ENCODE data around the gene ICE2. TPM values are rescaled to one million over a fixed set of nuclear protein-coding genes. Genes with fewer than 3 reads are reported as not detected.

ICE2 gene
- total and polyA plus RNA-seq, 2 of the 8 experiments (the other 6 are each of a cell fraction or from before 2014, with no cell fraction given), result 40.0 to 87.3 TPM

GRCh38 chr15:60509470-60509869 is 30.5 kb upstream of the ICE2 start:
- CTCF ChIA-PET (ENCODE audit: partially characterized antibody), result interaction anchor here (0.6 to 5.3 kb wide), 14 partner anchors 10 to 407 kb away, joined by 3 to 103 read pairs (median 4); no protein-coding TSS in a partner anchor

More at GRCh38 chr15:60509470-60509869, 30.5 kb upstream of the ICE2 start:
- H3K23me2 ChIP-seq (ENCODE audit: low read depth, low read length), result no peaks in the 10 kb centered on the region
- peaks cover 0 to 12% (median 11%) of the 10 kb centered on the region in 4 experiments; a peak in 5 of 8 replicates for H3K36me3 ChIP-seq (ENCODE audit: control insufficient read depth in 2 of 4, insufficient read depth in 4 of 4, low read length in 3 of 4)
- no peaks in the 10 kb centered on the region for H3K27me3 ChIP-seq (replicated peaks in 1 of 4; ENCODE audit: control insufficient read depth in 3 of 4, extremely low read depth in 1 of 4, insufficient read depth in 3 of 4, low read length in 3 of 4)
- POLR2A ChIA-PET (ENCODE audit: partially characterized antibody), result no interaction called here
- peaks cover 0 to 3% (median 0%) of the 10 kb centered on the region in 4 experiments; a peak in 2 of 7 replicates for H3K4me1 ChIP-seq (replicated peaks in 1 of 4; ENCODE audit: control insufficient read depth in 3 of 4, insufficient read depth in 4 of 4, low read length in 3 of 4)
- no peak overlapping the region for H2BK20ac ChIP-seq (ENCODE audit: low read length)
- no peak overlapping the region for H4K5ac ChIP-seq (ENCODE audit: insufficient read length, low read depth, low read length)
- no peaks in the 10 kb centered on the region for H3K79me1 ChIP-seq (ENCODE audit: low read depth, low read length)
- no peak for TF ChIP-seq BCL11A (IDR thresholded peaks at IDR 0.05; ENCODE audit: low read depth in 2 of 2, low read length in 2 of 2)
- TF ChIP-seq CEBPB (IDR thresholded peaks at IDR 0.05; ENCODE audit: low read depth, low read length), result no peak
- no peak for TF ChIP-seq TCF12 (IDR thresholded peaks at IDR 0.05; ENCODE audit: low read depth, low read length)
- TF ChIP-seq, protein P1, sequence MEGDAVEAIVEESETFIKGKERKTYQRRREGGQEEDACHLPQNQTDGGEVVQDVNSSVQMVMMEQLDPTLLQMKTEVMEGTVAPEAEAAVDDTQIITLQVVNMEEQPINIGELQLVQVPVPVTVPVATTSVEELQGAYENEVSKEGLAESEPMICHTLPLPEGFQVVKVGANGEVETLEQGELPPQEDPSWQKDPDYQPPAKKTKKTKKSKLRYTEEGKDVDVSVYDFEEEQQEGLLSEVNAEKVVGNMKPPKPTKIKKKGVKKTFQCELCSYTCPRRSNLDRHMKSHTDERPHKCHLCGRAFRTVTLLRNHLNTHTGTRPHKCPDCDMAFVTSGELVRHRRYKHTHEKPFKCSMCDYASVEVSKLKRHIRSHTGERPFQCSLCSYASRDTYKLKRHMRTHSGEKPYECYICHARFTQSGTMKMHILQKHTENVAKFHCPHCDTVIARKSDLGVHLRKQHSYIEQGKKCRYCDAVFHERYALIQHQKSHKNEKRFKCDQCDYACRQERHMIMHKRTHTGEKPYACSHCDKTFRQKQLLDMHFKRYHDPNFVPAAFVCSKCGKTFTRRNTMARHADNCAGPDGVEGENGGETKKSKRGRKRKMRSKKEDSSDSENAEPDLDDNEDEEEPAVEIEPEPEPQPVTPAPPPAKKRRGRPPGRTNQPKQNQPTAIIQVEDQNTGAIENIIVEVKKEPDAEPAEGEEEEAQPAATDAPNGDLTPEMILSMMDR (IDR thresholded peaks at IDR 0.05; ENCODE audit: control extremely low read depth in 1 of 3, insufficient read depth in 1 of 3, low read depth in 1 of 3, low read length in 3 of 3), result no peak
- no peak for TF ChIP-seq CTBP2 (IDR thresholded peaks at IDR 0.05; ENCODE audit: borderline replicate concordance, insufficient read depth, insufficient read length, low read length)
- H4K8ac ChIP-seq (ENCODE audit: extremely low read depth, insufficient read depth, low read length), result no peak overlapping the region
- no peak overlapping the region for H2BK12ac ChIP-seq (ENCODE audit: low read depth, low read length)
- no peak overlapping the region for H3K56ac ChIP-seq (replicated peaks; ENCODE audit: insufficient read length, low read depth, low read length)
- H3K4ac ChIP-seq (replicated peaks; ENCODE audit: insufficient read length, low read depth, low read length), result no peak overlapping the region
- no peaks in the 10 kb centered on the region for H3K9me3 ChIP-seq (ENCODE audit: insufficient read depth in 2 of 2, low read depth in 1 of 2, low read length in 1 of 2)
- no peak overlapping the region for H2AK5ac ChIP-seq (ENCODE audit: low read depth, low read length)
- DNase-seq (ENCODE audit: low read depth in 1 of 2, low spot score in 2 of 2) (no peak), FAIRE-seq (no peak)
- no peak overlapping the region for H3K4me3 ChIP-seq (ENCODE audit: extremely low read depth in 1 of 4, insufficient read depth in 2 of 4, low read depth in 3 of 4, low read length in 4 of 4)
- H2BK15ac ChIP-seq (ENCODE audit: low read length), result no peak overlapping the region
- no peak overlapping the region for H3K14ac ChIP-seq (ENCODE audit: insufficient read length)
- H4K91ac ChIP-seq (replicated peaks; ENCODE audit: insufficient read length, low read length), result no peak overlapping the region
- H3K23ac ChIP-seq (ENCODE audit: insufficient read length), result no peak overlapping the region
- no peaks in the 10 kb centered on the region for H4K20me1 ChIP-seq (replicated peaks in 1 of 2; ENCODE audit: control insufficient read depth in 1 of 2, insufficient read depth in 2 of 2, low read length in 2 of 2)
- no peak overlapping the region for H3K27ac ChIP-seq (ENCODE audit: low read depth, low read length)
- no peak overlapping the region for H2AFZ ChIP-seq (ENCODE audit: low read length)
- H3K79me2 ChIP-seq (ENCODE audit: control insufficient read depth in 1 of 2, insufficient read depth in 2 of 2, low read length in 2 of 2), result no peaks in the 10 kb centered on the region
- H2BK5ac ChIP-seq (ENCODE audit: low read depth, low read length), result no peak overlapping the region
- 91% methylated on average over 3 of the region's 3 CpGs; no CpG with 5 or more reads in 1 of the 2 experiments for WGBS, 2 experiments (ENCODE audit: extremely low coverage in 1 of 2, insufficient coverage in 1 of 2, insufficient read length in 1 of 2, insufficient replicate concordance in 2 of 2, low coverage in 1 of 2, low lambda C conversion rate in 2 of 2, missing lambda C conversion rate in 1 of 2)
- H3K4me2 ChIP-seq (ENCODE audit: insufficient read depth in 1 of 2, low read depth in 2 of 2, low read length in 2 of 2), result no peak overlapping the region
- no peak overlapping the region for H3K9ac ChIP-seq (replicated peaks in 1 of 4; ENCODE audit: extremely low read depth in 1 of 4, low read depth in 3 of 4, low read length in 3 of 4)
- no peak overlapping the region for H3K18ac ChIP-seq (ENCODE audit: extremely low read depth, low read length)
- H2BK120ac ChIP-seq (replicated peaks; ENCODE audit: low read depth, low read length), result no peak overlapping the region

Measured in H1 (cell line).